GM12878 (cell line): ENCODE data around the gene TCF23. TPM values are rescaled to one million over a fixed set of nuclear protein-coding genes. Genes with fewer than 3 reads are reported as not detected.

Experiments
- ATAC-seq: fragments of 200-7000 bp; cut with Tn5 transposase; 3 replicates; pipeline ENCODE4 v1.9.1; 2020; ENCODE audit warnings: mild to moderate bottlenecking, moderate library complexity
- BruUV-seq: library from RNA; stranded (reverse); fragments of 400-500 nt; replicated peaks from 2 replicates; lab custom pipeline; 2021; lab: Mats Ljungman, UMichigan
- CTCF ChIA-PET: fragments of 300-600 bp; sonication (Branson Sonifier 250); formaldehyde crosslinking; extraction: SDS; loops from one replicate; lab custom pipeline; 2021; ENCODE audit warnings: inconsistent platforms; lab: Yijun Ruan, JAX
- POLR2A ChIA-PET: fragments of 350-600 bp; formaldehyde crosslinking; extraction: SDS; loops from one replicate; lab custom pipeline; 2021; ENCODE audit warnings: inconsistent platforms; lab: Charles Lee
- RAD21 ChIA-PET: fragments of 300-600 bp; sonication (Branson Sonifier 250); formaldehyde crosslinking; loops from one replicate; lab custom pipeline; 2023; ENCODE audit warnings: antibody characterized with exemption; ENCODE audit not compliant: unreplicated experiment; lab: Charles Lee
- SMC1A ChIA-PET: fragments of 300-600 bp; sonication (Branson Sonifier 250); formaldehyde crosslinking; loops from one replicate; lab custom pipeline; 2023; ENCODE audit not compliant: unreplicated experiment, uncharacterized antibody; lab: Charles Lee
- DNase-seq: peaks from one replicate; pipeline ENCODE4 v3.0.0-alpha.2; 2011; ENCODE audit warnings: low read depth, low spot score
- FAIRE-seq: peaks from 3 replicates; lab custom pipeline; 2011; peaks lifted over from hg19 to GRCh38; lab: Jason Lieb, UNC
- H2AFZ ChIP-seq: 2 replicates; pipeline ENCODE4 v1.6.0; 2011; ENCODE audit warnings: low read depth, low read length, control low read depth; ENCODE audit not compliant: control insufficient read depth
- H3K27ac ChIP-seq: 2 replicates; pipeline ENCODE4 v1.5.1; 2011; ENCODE audit warnings: control low read depth; ENCODE audit not compliant: control insufficient read depth, insufficient read depth
- H3K27me3 ChIP-seq, 2 experiments: replicated peaks in 1 of 2; 2 replicates each; pipeline versions ENCODE4 v1.6.0 to v1.6.1; 2011; ENCODE audit warnings: low read length in 1 of 2; ENCODE audit not compliant: control insufficient read depth in 2 of 2, insufficient read depth in 2 of 2
- H3K36me3 ChIP-seq, 2 experiments: 2 replicates each; pipeline ENCODE4 v1.5.1; 2011; ENCODE audit warnings: low read length in 1 of 2; ENCODE audit not compliant: control insufficient read depth in 2 of 2, insufficient read depth in 2 of 2
- H3K4me1 ChIP-seq: 2 replicates; pipeline ENCODE4 v1.6.1; 2011; ENCODE audit warnings: mild to moderate bottlenecking, low read length, moderate library complexity, mixed read lengths; ENCODE audit not compliant: control insufficient read depth, insufficient read depth
- H3K4me2 ChIP-seq: 2 replicates; pipeline ENCODE4 v1.6.0; 2011; ENCODE audit warnings: control low read depth; ENCODE audit not compliant: control insufficient read depth, insufficient read depth
- H3K4me3 ChIP-seq: fragments of 200-600 bp; sonication (generic); 2 replicates; pipeline ENCODE4 v1.5.1; 2016
- H3K79me2 ChIP-seq: 2 replicates; pipeline ENCODE4 v1.6.0; 2011; ENCODE audit warnings: low read length; ENCODE audit not compliant: control insufficient read depth, insufficient read depth
- H3K9ac ChIP-seq: 2 replicates; pipeline ENCODE4 v1.8.0; 2011; ENCODE audit warnings: low read length, control low read depth, mixed read lengths; ENCODE audit not compliant: control insufficient read depth, insufficient read depth
- H3K9me3 ChIP-seq: replicated peaks from 3 replicates; pipeline ENCODE4 v1.5.1; 2011; ENCODE audit warnings: mild to moderate bottlenecking, low read length; ENCODE audit not compliant: control insufficient read depth, insufficient read depth
- H4K20me1 ChIP-seq: 2 replicates; pipeline ENCODE4 v1.6.0; 2011; ENCODE audit not compliant: control insufficient read depth, insufficient read depth
- ASH2L ChIP-seq: fragments of 300-600, 200-600 bp; sonication (generic); IDR thresholded peaks from 2 replicates; pipeline ENCODE4 v1.6.1; 2017; ENCODE audit warnings: low read depth, mild to moderate bottlenecking, borderline replicate concordance
- BHLHE40 ChIP-seq, 2 experiments: fragments of 450-650 bp in 1 of 2; IDR thresholded peaks; 2 replicates each; pipeline ENCODE4 v1.6.1; 2011 to 2017; ENCODE audit warnings: low read depth in 2 of 2, borderline replicate concordance in 1 of 2, improper control_type of control experiment in 1 of 2, low read length in 1 of 2, mild to moderate bottlenecking in 1 of 2
- BMI1 ChIP-seq: fragments of 450-650 bp; IDR thresholded peaks from 2 replicates; pipeline ENCODE4 v1.6.1; 2016; ENCODE audit warnings: mild to moderate bottlenecking, moderate library complexity, borderline replicate concordance
- CBX3 ChIP-seq: fragments of 200-600 bp; sonication (generic); IDR thresholded peaks from 2 replicates; pipeline ENCODE4 v1.6.1; 2016; ENCODE audit warnings: low read depth, borderline replicate concordance
- CTCF ChIP-seq, 3 experiments: IDR thresholded peaks in 2 of 3; conservative IDR thresholded peaks in 1 of 3; 2 replicates each; pipeline ENCODE4 v1.5.1; 2011; ENCODE audit warnings: low read depth in 3 of 3, low read length in 3 of 3, mild to moderate bottlenecking in 3 of 3, control low read depth in 2 of 3, moderate library complexity in 2 of 3, inconsistent platforms in 1 of 3, mixed read lengths in 1 of 3; ENCODE audit not compliant: control insufficient read depth in 2 of 3, insufficient read depth in 1 of 3; ENCODE audit errors: extremely low read depth in 1 of 3
- DPF2 ChIP-seq: fragments of 450-650 bp; IDR thresholded peaks from 2 replicates; pipeline ENCODE4 v1.6.1; 2017; ENCODE audit warnings: mild to moderate bottlenecking
- IKZF1 ChIP-seq: fragments of 450-650 bp; conservative IDR thresholded peaks from 2 replicates; pipeline ENCODE4 v1.6.1; 2017; ENCODE audit warnings: antibody characterized with exemption, mild to moderate bottlenecking
- MEF2A ChIP-seq: IDR thresholded peaks from 2 replicates; pipeline ENCODE4 v1.6.1; 2011; ENCODE audit warnings: low read depth, mild to moderate bottlenecking, low read length, moderate library complexity; ENCODE audit not compliant: insufficient read depth
- NFYB ChIP-seq: IDR thresholded peaks from 2 replicates; pipeline ENCODE4 v1.6.1; 2011; ENCODE audit warnings: low read depth, mild to moderate bottlenecking, low read length, improper control_type of control experiment, moderate library complexity; ENCODE audit not compliant: insufficient read depth
- PRDM15 ChIP-seq: fragments of 450-650 bp; formaldehyde crosslinking; IDR thresholded peaks from 2 replicates; pipeline ENCODE4 v1.4.0; 2020; ENCODE audit warnings: mild to moderate bottlenecking, moderate library complexity
- RELA ChIP-seq: fragments of 450-650 bp; IDR thresholded peaks from 2 replicates; pipeline ENCODE4 v1.8.0; 2014; ENCODE audit warnings: borderline replicate concordance; ENCODE audit not compliant: partially characterized antibody
- SMAD1 ChIP-seq: fragments of 450-650 bp; IDR thresholded peaks from 2 replicates; pipeline ENCODE4 v1.6.1; 2018; ENCODE audit warnings: mild to moderate bottlenecking, low read depth; ENCODE audit not compliant: partially characterized antibody
- TARDBP ChIP-seq: IDR thresholded peaks from 2 replicates; pipeline ENCODE4 v1.6.1; 2016; ENCODE audit warnings: borderline replicate concordance
- TBL1XR1 ChIP-seq: IDR thresholded peaks from 2 replicates; pipeline ENCODE4 v1.6.1; 2012; ENCODE audit warnings: low read depth, low read length, improper control_type of control experiment
- ZBTB4 ChIP-seq: fragments of 450-650 bp; formaldehyde crosslinking; IDR thresholded peaks from 2 replicates; pipeline ENCODE4 v1.4.0; 2022; ENCODE audit warnings: mild to moderate bottlenecking, moderate library complexity
- ZNF274 ChIP-seq: IDR thresholded peaks from one replicate; pipeline ENCODE4 v1.8.0; 2011; ENCODE audit not compliant: insufficient read length, insufficient read depth
- WGBS: methylation state at CpG from one replicate; pipeline ENCODE4 v1.1.6; 2016; ENCODE audit warnings: low lambda C conversion rate; ENCODE audit not compliant: insufficient replicate concordance, insufficient coverage; ENCODE audit errors: missing lambda C conversion rate; 5-methylcytosine and 5-hydroxymethylcytosine counted together
- in situ Hi-C: fragments of 300-500 bp; cut with MboI; formaldehyde crosslinking; loops from 9 replicates; pipeline ENCODE4 v1.14.3; 2018; ENCODE audit warnings: mixed read lengths
- intact Hi-C: fragments of 100-400 bp; cut with micrococcal nuclease; formaldehyde crosslinking; loops from one replicate; pipeline ENCODE4 v1.14.2; 2022; ENCODE audit not compliant: unreplicated experiment
- polyA plus RNA-seq, 11 experiments: library from polyadenylated mRNA; depleted of rRNA in 4 of 11; unstranded in 6 of 11; stranded (reverse) in 5 of 11; fragments of >200 nt; fragmentation: Nextera tagmentation in 4 of 11; fragmentation: Illumina TruSeq in 1 of 11; extraction: Ambion mirVana in 4 of 11; extraction: Trizol in 1 of 11; gene quantifications; 1 replicate in 1 of 11; 2 replicates in 10 of 11; pipeline versions ENCODE4 v1.2.1 to v1.2.3, GENCODE V29; 2011 to 2016; ENCODE audit warnings: inconsistent platforms in 2 of 11, missing spikeins in 2 of 11, low read depth in 1 of 11
- total RNA-seq, 4 experiments: library from RNA; depleted of rRNA in 3 of 4; stranded (reverse); fragments of >200 nt in 3 of 4; fragmentation: Illumina TruSeq in 1 of 4; extraction: Trizol in 1 of 4; gene quantifications; 2 replicates each; pipeline versions ENCODE4 v1.2.1 to v1.2.3, GENCODE V29; 2013 to 2021

TCF23 gene
- total and polyA plus RNA-seq, 10 of the 15 experiments (the other 5 are each of a cell fraction or from before 2014, with no cell fraction given) = not detected

- in situ Hi-C loops = no loop called here
- Histone ChIP-seq H3K27ac (no peak overlapping the region), H2AFZ (no peak overlapping the region), H3K4me2 (no peak overlapping the region), H3K27me3 (peaks cover 0 to 3% of the 10 kb centered on the region in 2 experiments; a peak in 1 of 4 replicates), H3K4me1 (peaks cover 5% of the 10 kb centered on the region; the same call in 1 of the 2 replicates), H3K9ac (no peak overlapping the region), H4K20me1 (no peaks in the 10 kb centered on the region), H3K36me3 (no peaks in the 10 kb centered on the region; a peak in 1 of 4 replicates), H3K4me3 (no peak overlapping the region), H3K79me2 (no peaks in the 10 kb centered on the region), H3K9me3 (no peaks in the 10 kb centered on the region)
- RAD21 ChIA-PET = no interaction called here
- no peak for DNase-seq
- no TSS peak for BruUV-seq
- POLR2A ChIA-PET = interaction anchor here (1.3 kb wide), 1 partner anchor 8 kb away, joined by 5 read pairs; no protein-coding TSS in a partner anchor
- no peak for ATAC-seq
- CTCF ChIA-PET = interaction anchor here (1.2 to 1.7 kb wide), 2 partner anchors 8 to 11 kb away, joined by 4 to 5 read pairs; no protein-coding TSS in a partner anchor
- 84% methylated on average over 2 of the region's 3 CpGs for WGBS
- intact Hi-C loops = no loop called here
- FAIRE-seq = no peak
- SMC1A ChIA-PET = interaction anchor here (0.6 to 1.7 kb wide), 4 partner anchors 22 to 413 kb away, joined by 3 to 6 read pairs (median 4); no protein-coding TSS in a partner anchor
- TF ChIP-seq BHLHE40 (IDR thresholded peaks at IDR 0.05; ENCODE audit: borderline replicate concordance in 1 of 2, low read depth in 2 of 2, low read length in 1 of 2) (no peak), TBL1XR1 (no peak), SMAD1 (no peak), TARDBP (no peak), ZNF274 (no peak), RELA (no peak), IKZF1 (no peak), CBX3 (no peak), PRDM15 (CRISPR knock-in tag) (no peak), ZBTB4 (CRISPR knock-in tag) (no peak), ASH2L (no peak), MEF2A (no peak), BMI1 (no peak), DPF2 (no peak), NFYB (no peak), CTCF (IDR thresholded peaks at IDR 0.05 in 2 of 3, conservative IDR thresholded peaks at IDR 0.05 in 1 of 3; ENCODE audit: control insufficient read depth in 2 of 3, extremely low read depth in 1 of 3, insufficient read depth in 1 of 3, low read depth in 3 of 3, low read length in 3 of 3) (no peak)
Observed at GRCh38 chr2:27125104-27125503, 23.7 kb upstream of the TCF23 start.
